Osteoblast (primary cell): ENCODE results near the gene ANK3. TPM values are rescaled to one million over a fixed set of nuclear protein-coding genes. Genes with fewer than 3 reads are reported as not detected.

Experiments used
- DNase-seq: peaks from one replicate; pipeline ENCODE4 v3.0.0; 2011; ENCODE audit warnings: low spot score, mixed read lengths; ENCODE audit not compliant: insufficient read length; ENCODE audit errors: missing footprints
- H2AFZ ChIP-seq: 2 replicates; pipeline ENCODE4 v1.6.0; 2011; ENCODE audit warnings: mild to moderate bottlenecking, low read length
- H3K27ac ChIP-seq: 2 replicates; pipeline ENCODE4 v1.5.1; 2011; ENCODE audit warnings: mild to moderate bottlenecking, low read depth, low read length, moderate library complexity
- H3K27me3 ChIP-seq: 2 replicates; pipeline ENCODE4 v1.6.0; 2012; ENCODE audit warnings: mild to moderate bottlenecking, control low read depth, inconsistent platforms, low read length, moderate library complexity; ENCODE audit not compliant: insufficient read depth
- H3K36me3 ChIP-seq: 2 replicates; pipeline ENCODE4 v1.5.1; 2011; ENCODE audit warnings: mild to moderate bottlenecking, low read length, control low read depth, moderate library complexity; ENCODE audit not compliant: insufficient read depth
- H3K4me1 ChIP-seq: 2 replicates; pipeline ENCODE4 v1.5.1; 2011; ENCODE audit warnings: mild to moderate bottlenecking, low read length, control low read depth, moderate library complexity; ENCODE audit not compliant: insufficient read depth
- H3K4me2 ChIP-seq: 2 replicates; pipeline ENCODE4 v1.6.0; 2011; ENCODE audit warnings: mild to moderate bottlenecking, low read length; ENCODE audit not compliant: insufficient read depth
- H3K4me3 ChIP-seq: fragments of 200-600 bp; sonication (generic); 3 replicates; pipeline ENCODE4 v1.5.1; 2012; ENCODE audit warnings: mild to moderate bottlenecking, low read length, inconsistent platforms; ENCODE audit not compliant: insufficient read depth
- H3K79me2 ChIP-seq: 2 replicates; pipeline ENCODE4 v1.6.0; 2012; ENCODE audit warnings: mild to moderate bottlenecking, low read length, control low read depth, inconsistent platforms; ENCODE audit not compliant: insufficient read depth
- H3K9me3 ChIP-seq: 2 replicates; pipeline ENCODE4 v1.5.1; 2011; ENCODE audit warnings: low read depth, low read length, control low read depth
- H4K20me1 ChIP-seq: 2 replicates; pipeline ENCODE4 v1.6.0; 2012; ENCODE audit warnings: mild to moderate bottlenecking, low read length, control low read depth; ENCODE audit not compliant: insufficient read depth
- total RNA-seq: library from RNA; depleted of rRNA; stranded (reverse); fragments of >200 nt; gene quantifications from 2 replicates; pipeline ENCODE4 v1.2.3, GENCODE V29; 2012
- TF ChIP-seq, protein P1 (sequence below): IDR thresholded peaks from 2 replicates; pipeline ENCODE4 v1.5.1; 2011; ENCODE audit warnings: mild to moderate bottlenecking, low read depth, low read length, moderate library complexity; ENCODE audit errors: extremely low read depth

Gene ANK3
- total RNA-seq, 1 donor = 44.5 TPM

DNA sequence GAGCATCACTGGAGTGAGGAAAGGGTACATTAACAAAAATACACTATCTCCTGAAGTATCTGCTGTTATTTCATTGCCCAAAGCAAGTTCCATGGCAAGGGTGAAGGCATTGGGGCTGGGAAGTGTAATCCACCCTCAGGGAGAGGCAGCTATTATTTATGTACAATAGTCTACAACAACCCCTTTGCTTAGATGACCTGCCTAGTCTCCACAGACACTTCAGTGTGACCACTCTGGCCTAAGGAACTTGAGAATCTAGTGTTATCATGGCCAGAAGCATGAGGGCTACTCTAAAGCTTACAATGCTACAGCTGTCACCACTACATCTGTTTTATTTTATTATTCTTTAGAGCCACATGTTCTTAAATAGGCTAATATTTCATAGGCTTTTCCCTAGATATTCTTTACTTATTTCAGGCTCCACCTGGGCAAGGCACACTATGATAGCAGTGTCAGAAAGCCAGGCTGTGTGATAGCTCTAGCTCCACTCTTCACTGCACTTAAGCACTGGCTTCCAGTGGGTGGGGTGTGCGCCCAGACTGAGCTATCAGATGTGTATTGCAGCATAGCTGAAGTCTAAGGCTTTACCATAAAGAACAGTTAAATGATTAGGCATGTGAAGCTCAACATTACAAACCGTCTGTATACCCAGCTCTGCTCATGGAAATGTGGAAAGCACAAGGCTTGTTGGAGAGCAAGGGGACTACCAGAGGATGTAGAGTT lies 366.4 kb downstream of the ANK3 start:
- Histone ChIP-seq H3K4me1 (no peaks in the 10 kb centered on the region), H3K79me2 (no peaks in the 10 kb centered on the region), H4K20me1 (no peaks in the 10 kb centered on the region), H3K4me2 (no peak overlapping the region), H3K27ac (no peak overlapping the region), H3K27me3 (no peaks in the 10 kb centered on the region), H2AFZ (no peak overlapping the region), H3K9me3 (no peaks in the 10 kb centered on the region), H3K36me3 (no peaks in the 10 kb centered on the region), H3K4me3 (no peak overlapping the region)
- DNase-seq = no peak
- TF ChIP-seq, protein P1, sequence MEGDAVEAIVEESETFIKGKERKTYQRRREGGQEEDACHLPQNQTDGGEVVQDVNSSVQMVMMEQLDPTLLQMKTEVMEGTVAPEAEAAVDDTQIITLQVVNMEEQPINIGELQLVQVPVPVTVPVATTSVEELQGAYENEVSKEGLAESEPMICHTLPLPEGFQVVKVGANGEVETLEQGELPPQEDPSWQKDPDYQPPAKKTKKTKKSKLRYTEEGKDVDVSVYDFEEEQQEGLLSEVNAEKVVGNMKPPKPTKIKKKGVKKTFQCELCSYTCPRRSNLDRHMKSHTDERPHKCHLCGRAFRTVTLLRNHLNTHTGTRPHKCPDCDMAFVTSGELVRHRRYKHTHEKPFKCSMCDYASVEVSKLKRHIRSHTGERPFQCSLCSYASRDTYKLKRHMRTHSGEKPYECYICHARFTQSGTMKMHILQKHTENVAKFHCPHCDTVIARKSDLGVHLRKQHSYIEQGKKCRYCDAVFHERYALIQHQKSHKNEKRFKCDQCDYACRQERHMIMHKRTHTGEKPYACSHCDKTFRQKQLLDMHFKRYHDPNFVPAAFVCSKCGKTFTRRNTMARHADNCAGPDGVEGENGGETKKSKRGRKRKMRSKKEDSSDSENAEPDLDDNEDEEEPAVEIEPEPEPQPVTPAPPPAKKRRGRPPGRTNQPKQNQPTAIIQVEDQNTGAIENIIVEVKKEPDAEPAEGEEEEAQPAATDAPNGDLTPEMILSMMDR = no peak

DNA sequence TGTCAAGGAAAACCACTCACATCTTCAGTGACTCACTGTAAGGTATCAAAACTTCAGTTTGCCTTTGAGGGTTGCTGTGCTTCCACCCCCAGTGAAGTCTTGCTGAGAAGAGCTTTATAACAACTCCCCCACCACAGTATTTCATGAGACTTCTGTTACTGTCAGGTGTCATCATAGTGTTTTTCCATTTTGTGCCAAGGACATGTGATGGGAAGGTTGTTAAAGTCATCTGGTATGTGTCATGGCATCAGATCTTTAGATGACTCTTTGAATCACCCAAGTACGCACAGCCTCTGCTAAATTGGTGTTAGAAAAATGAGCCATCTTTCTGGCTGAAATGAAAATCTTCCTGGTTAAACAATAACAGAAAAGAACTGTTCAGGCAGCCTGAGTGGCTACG lies 368.3 kb downstream of the ANK3 start:
- H3K27me3 ChIP-seq = no peaks in the 10 kb centered on the region
- no peak overlapping the region for H3K4me2 ChIP-seq
- DNase-seq = no peak
- no peaks in the 10 kb centered on the region for H3K79me2 ChIP-seq
- no peaks in the 10 kb centered on the region for H3K4me1 ChIP-seq
- H3K9me3 ChIP-seq = no peaks in the 10 kb centered on the region
- no peaks in the 10 kb centered on the region for H3K36me3 ChIP-seq
- H3K4me3 ChIP-seq = no peak overlapping the region
- TF ChIP-seq, protein P1 = no peak
- H3K27ac ChIP-seq = no peak overlapping the region
- no peaks in the 10 kb centered on the region for H4K20me1 ChIP-seq
- no peak overlapping the region for H2AFZ ChIP-seq

DNA sequence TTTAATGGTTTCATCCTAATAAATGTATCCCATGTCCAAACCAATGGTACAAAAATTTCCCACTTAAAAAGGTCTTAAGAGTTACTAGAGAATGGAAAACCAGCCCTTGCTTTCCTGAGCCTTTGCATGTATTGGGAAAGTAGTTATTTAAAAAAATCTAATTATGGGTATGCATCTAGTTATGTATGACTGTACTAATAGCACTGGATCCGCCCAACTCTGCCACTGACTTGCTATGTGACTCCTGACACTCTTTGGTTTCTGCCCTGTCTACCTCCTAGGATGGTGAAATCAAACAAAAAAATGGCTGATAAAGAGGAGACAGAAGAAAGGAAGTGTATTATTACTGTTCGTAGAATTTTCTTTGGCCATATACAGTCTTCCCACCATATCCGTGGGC lies 372.9 kb downstream of the ANK3 start:
- Histone ChIP-seq H3K79me2 (no peaks in the 10 kb centered on the region), H2AFZ (no peak overlapping the region), H3K27ac (no peak overlapping the region), H3K9me3 (no peaks in the 10 kb centered on the region), H4K20me1 (no peaks in the 10 kb centered on the region), H3K4me3 (no peak overlapping the region), H3K27me3 (no peaks in the 10 kb centered on the region), H3K4me2 (no peak overlapping the region), H3K4me1 (no peaks in the 10 kb centered on the region), H3K36me3 (no peaks in the 10 kb centered on the region)
- no peak for DNase-seq
- TF ChIP-seq, protein P1 = no peak

GRCh38 chr10:60009710-60010383 lies 379.8 kb downstream of the ANK3 start:
- Histone ChIP-seq H3K36me3 (no peaks in the 10 kb centered on the region), H3K4me1 (no peaks in the 10 kb centered on the region), H3K9me3 (no peaks in the 10 kb centered on the region), H4K20me1 (no peaks in the 10 kb centered on the region), H3K79me2 (no peaks in the 10 kb centered on the region), H3K4me2 (no peak overlapping the region), H3K27ac (no peak overlapping the region), H2AFZ (no peak overlapping the region), H3K4me3 (no peak overlapping the region), H3K27me3 (no peaks in the 10 kb centered on the region)
- DNase-seq = no peak
- TF ChIP-seq, protein P1 = no peak
